GM21423 (cell line): ENCODE data around the gene CCDC28B.
A peak's percentile ranks its signal among the peaks of the same experiment; 100 is the strongest.

ENCODE experiments used
- ATAC-seq: cut with Tn5 transposase; IDR thresholded peaks from one replicate; pipeline ENCODE4 v1.9.1; 2021; ENCODE audit warnings: mild to moderate bottlenecking, moderate library complexity; ENCODE audit not compliant: unreplicated experiment

CCDC28B gene

GRCh38 chr1:32220746-32221580 lies 20.6 kb downstream of the CCDC28B start:
- no peak for ATAC-seq

- no peak for ATAC-seq
These were observed 21.2 kb downstream of the CCDC28B start for GRCh38 chr1:32221581-32221979.

DNA sequence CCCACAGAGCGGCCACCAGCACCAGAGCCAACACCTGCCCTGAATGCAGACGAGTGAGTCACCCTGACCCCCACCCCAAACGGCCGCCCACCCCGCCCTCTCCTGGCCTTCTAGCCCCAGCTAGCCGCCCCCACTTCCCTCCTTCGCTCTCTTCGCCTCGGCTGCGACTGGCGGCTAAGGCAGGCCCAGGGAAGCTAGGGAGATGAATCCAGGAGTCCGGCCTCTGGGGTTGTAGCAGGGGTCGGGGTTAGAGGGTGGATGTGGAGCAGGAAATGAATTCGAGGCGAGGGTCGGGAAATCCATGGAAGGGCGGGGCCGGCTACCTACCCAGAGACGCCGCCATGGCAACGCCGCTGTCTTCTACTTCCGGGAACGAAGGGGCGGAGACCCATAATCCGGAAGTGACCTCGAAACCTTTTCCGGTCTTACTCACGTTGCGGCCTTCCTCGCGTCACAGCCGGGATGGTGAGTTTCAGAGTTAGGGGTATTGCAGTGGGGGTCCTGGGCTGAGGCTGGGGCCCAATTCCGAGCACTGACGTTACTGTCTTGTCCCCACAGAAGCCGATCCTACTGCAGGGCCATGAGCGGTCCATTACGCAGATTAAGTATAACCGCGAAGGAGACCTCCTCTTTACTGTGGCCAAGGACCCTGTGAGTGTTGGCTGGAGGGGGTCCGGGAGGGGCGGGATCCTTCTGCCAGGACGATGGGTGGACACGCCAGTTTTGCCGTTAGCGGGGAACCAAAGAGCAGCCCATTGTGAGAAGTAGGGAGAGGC lies 21.8 kb downstream of the CCDC28B start, which contains the start of the genes EIF3I and TMEM234:
Gene EIF3I, plus strand, starts transcription at position 428 of the 776 bp plus-strand sequence. Its CDS starts 35 bp downstream, at position 463.
Gene TMEM234, minus strand, starts transcription at position 374 of the 776 bp plus-strand sequence. Its CDS starts 31 bp downstream, at position 343.
- peak; percentile 95 for ATAC-seq

DNA sequence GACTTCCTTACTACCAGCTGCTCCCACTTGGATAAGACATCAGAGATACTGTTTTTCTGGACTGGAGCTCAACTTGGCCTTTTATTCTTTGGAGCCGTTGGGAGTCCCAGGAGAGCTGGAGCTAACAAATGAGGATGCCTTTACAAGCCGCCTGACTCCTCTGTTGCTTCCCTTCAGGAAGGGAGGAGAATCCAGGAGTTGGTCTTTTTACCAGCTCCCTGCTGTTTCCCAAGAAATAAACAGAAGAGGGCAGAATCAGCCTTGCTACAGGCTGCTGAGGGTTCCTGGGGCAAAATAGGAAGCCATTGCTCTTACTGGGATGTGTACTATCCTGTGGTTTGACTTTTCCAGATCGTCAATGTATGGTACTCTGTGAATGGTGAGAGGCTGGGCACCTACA lies 23.3 kb downstream of the CCDC28B start:
- ATAC-seq: no peak

DNA sequence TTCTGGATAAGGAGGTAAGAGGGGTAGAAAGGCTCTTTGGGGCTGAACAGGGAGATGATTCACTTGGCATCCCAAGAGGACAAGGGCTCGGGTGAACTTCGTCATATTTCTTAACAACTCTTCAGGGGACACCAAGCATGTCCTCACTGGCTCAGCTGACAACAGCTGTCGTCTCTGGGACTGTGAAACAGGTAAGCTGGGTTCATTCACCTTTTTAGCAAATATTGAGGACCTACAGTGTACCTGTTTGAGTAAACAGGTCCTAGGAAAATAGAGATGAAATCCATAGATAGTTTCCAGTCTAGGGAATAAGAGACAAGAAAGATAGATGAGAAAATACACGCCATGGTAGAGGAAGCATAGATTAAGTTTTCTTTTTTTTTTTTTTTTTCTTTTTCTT lies 23.9 kb downstream of the CCDC28B start:
- ATAC-seq: no peak

DNA sequence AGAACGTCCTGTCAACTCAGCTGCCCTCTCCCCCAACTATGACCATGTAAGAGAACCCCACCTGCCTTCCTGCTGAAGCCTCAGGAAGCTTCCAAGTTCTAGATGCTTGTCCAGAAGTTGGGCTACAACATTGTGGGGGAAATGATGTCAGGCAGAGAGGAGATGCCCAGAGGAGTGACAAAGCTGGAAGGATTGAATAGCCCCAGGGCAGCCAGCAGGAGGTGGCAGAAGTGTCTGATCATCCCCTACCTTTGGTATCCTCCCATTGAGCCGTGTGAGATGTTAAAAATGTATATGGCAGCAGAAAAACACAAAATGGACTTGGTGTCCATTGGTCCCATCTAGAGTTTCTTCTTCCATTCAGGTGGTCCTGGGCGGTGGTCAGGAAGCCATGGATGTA lies 28.4 kb downstream of the CCDC28B start:
- ATAC-seq: no peak

DNA sequence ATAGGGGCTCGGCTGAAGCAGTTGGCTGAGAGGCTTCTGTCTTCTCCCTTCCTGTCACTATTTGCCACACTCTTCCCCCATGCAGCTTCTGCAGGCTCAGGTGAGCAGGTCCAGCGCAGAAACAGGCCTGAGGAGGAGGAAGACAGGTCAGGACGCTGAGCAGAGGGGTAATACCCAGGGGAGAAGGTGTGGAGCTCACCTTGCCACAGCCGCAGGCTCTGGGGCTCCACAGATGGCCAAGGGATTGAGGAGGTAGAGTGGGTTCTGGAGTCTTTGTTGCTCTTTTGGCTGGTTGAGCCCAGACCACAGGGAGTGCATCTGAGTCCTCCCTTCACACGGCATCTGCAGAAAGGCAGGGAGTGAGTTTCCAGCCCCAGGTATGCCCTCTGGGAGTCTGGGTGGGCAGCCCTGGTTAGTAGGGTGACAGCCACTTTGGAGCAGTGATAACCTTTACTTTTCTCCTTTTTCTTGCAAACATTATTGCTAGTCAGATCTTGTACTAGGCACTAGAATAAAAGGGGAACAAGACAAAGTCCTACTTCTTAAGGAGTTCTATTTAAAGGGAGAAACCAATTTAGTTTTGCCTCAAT lies 31.5 kb downstream of the CCDC28B start:
- ATAC-seq: no peak

DNA sequence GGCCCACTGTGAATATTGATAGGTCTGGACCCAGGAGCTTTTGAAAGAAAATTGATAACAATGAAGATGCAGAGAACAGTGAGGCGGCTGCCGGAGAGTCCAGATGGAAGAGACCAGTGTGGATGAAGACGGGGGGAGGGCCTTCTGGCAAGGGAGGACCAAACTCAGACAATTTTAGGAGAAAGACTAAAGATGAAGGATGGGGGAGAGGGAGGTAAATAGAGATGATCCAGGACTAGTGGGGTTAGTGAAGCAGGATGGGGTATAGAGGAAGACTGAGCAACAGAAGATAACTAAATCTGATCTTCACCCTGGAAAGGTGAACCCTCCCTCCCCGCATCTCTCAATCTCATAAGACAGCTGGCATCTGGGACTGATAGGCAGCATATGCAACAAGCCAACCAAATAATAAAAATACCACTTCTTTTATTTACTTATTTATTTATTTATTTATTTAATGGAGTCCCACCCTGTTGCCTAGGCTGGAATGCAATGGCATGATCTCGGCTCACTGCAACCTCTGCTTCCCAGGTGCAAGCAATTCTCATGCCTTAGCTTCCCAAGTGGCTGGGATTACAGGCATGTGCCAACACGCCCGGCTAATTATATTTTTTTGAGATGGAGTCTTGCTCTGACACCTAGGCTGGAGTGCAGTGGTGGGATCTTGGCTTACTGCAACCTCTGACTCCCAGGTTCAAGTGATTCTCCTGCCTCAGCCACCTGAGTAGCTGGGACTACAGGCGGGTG lies 32.3 kb downstream of the CCDC28B start:
- no peak for ATAC-seq

DNA sequence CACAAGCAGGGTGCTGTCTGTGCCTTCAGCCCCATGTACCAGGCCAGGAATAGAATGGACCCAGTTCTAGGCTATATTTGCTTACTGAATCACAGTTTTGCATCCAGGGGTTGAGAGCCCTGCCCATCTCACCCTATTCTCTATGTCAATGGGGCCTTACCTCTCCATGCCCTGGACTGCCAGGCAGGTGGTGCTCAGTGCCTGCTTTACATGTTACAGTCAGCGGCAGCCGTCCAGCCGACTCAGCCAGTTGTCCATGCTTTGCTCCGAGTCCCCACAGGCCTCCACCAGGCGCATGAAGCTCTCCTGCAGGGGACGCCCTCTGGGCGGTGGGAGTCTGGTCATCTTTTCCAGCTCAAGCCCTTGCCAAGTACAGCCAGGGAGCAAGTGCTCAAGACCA lies 34.4 kb downstream of the CCDC28B start:
- ATAC-seq: no peak

DNA sequence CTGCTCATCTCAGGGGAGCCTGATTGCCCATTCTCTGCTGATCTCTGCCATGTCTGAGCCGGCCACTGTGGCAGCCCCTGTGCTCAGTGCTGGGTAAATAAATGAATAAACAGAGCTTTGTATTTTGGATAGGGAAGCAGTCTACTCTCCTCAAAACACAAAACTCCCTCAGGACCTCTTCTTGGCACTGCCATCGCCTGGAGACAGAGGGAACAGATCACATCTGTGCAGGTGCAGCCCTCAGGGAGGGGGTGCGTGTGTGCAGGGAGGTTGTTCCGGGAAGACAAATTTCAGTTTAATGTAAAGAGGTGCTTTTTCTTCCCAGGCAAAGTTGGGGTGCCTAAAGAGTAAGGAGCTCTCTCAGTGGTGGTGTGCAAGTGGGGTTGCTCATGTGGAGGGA lies 38.9 kb downstream of the CCDC28B start:
- ATAC-seq: no peak

DNA sequence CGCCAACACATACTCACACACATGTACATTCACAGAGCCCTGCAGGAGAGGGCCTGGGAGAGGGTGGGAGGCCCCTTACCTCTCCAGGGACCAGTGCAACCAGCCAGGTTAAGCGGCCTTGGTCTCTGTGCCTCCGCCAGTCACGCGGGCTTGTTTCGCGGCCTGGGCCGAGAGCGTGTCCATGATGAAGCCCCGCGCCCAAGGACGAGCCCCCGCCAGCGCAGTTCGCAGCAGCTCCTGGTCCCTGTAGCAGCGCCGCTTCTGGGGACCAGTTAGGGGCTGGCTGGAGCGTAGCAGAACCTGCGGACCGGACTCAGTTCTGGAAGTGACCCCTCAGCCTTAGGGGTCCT lies 39.4 kb downstream of the CCDC28B start:
- ATAC-seq: no peak

GRCh38 chr1:32240140-32240951 lies 40.0 kb downstream of the CCDC28B start:
- ATAC-seq: peak; percentile 54

DNA sequence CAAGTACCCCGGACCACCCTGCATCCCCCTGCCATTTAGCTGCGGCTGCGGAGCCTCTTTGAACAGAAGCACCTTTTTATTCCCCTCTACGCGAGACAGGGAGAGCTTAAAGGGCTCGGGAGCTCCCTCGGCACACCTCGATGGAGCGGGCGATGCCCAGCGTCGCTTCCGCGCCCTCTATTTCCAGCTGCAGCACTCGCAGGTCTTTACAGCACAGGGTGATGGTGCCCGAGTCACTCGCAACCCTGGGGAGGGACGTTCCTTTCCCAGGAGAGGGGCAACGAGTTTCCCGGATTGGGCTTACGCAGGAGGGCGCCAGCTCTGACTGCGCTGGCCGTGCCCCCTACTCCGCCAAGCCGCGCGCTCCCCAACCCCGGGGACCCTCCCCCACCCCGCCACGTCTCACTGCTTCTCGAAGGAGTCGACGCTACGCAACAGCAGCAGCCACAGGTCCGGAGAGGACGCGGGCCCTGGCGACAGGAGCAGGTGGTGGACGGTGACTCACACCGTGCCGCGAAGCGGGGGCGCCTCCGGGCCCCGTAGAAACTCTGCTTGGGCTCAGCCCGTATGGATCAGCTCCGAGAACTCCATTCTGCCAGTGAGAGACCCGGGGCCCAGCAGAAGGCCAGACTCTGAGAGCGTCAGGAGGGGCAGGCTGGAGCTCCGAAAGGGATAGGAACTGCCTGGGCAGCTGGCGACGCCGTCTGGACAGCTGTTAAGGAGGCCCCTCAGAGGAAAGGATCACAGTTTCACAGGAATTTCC lies 40.8 kb downstream of the CCDC28B start:
- peak; percentile 48 for ATAC-seq

DNA sequence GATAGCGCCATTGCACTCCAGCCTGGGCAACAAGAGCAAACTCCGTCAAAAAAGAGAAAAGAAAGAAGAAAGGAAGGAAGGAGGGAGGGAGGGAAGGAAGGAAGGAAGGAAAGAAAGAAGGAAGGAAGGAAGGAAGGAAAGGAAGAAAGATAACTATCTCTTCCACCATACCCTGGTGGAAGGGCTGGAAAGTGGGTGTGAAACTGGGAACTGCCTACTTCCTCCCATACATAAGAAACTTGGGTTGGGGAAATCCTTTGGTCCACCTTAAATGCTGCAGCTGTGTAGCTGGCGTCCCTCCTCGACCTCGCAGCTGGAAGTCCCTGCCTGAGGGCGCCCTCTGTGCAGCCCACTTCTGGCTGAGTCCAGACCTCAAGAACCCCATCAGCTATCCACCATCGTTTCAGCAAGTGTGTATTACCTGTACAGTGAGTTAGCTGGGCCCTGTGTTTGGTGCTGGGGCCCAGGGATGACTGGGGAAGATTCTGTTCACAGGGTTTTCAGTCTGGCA lies 42.0 kb downstream of the CCDC28B start:
- ATAC-seq: no peak

DNA sequence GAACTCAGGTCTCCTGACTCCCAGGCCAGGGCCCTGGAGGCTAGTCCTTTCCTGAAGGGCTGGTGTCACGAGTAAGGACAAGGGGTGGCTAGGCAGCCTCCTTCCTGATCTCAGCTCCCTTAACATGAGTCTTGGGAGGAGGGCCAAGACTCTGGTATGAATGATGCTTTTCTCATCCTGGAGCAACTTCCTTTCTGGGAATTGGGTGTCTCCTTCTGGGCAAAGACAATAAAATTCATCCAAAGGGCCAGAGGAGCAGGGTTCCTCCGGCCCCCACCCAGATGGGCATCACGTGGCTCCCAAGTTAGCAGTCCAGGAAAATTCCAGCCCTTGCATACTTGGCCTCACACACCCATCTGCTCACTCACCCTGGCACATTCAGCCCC lies 46.5 kb downstream of the CCDC28B start, which contains the start of gene FAM167B:
Gene FAM167B, plus strand, starts transcription at position 335 of the 386 bp plus-strand sequence. CDS start 200 bp downstream, outside the sequence.
- ATAC-seq: no peak

- ATAC-seq: no peak
These were observed 47.1 kb downstream of the CCDC28B start for GRCh38 chr1:32247452-32247851.

DNA sequence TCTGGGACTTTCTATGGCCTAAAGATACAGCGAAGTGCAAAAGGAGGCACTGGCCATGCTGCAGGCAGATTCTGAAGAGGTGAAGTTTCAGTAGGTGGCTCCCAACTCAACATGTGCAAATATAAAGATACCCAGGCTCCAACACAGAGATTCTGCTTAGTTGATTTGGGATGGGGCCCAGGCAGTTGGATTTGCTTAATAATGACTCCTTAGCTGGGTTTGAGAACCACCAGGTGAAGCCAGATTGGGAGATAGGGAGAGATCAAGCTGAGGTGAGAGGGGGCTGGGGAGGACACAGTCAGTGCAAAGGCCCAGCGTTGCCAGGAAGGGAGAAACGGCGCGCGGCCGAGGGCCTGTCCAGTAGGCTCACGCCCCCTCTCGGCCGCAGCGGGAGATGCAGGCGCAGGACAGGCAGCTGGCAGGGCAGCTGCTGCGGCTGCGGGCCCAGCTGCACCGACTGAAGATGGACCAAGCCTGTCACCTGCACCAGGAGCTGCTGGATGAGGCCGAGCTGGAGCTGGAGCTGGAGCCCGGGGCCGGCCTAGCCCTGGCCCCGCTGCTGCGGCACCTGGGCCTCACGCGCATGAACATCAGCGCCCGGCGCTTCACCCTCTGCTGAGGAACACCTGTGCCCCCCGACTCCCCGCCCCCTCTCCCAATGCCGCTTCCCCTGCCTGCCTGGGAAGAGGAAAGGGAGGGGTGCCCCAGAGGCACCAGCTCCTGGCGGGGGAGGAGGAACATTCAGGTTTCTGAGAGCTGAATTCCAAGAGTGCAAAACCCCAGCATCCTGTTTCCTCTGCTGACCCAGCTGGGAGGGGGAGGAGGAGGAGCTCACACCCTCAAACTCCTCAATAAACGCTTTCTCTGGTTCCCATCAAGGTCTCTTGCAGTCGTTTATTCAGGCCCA lies 47.8 kb downstream of the CCDC28B start:
- ATAC-seq: peak; percentile 37
